Endometrial microvascular endothelial cells (primary cell): ENCODE data around the gene STK38L. TPM values are rescaled to one million over a fixed set of nuclear protein-coding genes. Genes with fewer than 3 reads are reported as not detected.

Source experiments
- in situ Hi-C: cut with HindIII; loops from 2 replicates; pipeline ENCODE4 v1.10.0; 2017; ENCODE audit warnings: low sequenced_read_pairs, low pct_unique_long_range_greater_than_20kb; ENCODE audit errors: inconsistent ontology term
- total RNA-seq: library from RNA; depleted of rRNA; stranded (reverse); fragments of >200 nt; gene quantifications from one replicate; pipeline ENCODE4 v1.2.3, GENCODE V29; 2015; ENCODE audit errors: inconsistent ontology term

The STK38L gene
- total RNA-seq, 1 donor from 2014 or later: 20.3 TPM

DNA sequence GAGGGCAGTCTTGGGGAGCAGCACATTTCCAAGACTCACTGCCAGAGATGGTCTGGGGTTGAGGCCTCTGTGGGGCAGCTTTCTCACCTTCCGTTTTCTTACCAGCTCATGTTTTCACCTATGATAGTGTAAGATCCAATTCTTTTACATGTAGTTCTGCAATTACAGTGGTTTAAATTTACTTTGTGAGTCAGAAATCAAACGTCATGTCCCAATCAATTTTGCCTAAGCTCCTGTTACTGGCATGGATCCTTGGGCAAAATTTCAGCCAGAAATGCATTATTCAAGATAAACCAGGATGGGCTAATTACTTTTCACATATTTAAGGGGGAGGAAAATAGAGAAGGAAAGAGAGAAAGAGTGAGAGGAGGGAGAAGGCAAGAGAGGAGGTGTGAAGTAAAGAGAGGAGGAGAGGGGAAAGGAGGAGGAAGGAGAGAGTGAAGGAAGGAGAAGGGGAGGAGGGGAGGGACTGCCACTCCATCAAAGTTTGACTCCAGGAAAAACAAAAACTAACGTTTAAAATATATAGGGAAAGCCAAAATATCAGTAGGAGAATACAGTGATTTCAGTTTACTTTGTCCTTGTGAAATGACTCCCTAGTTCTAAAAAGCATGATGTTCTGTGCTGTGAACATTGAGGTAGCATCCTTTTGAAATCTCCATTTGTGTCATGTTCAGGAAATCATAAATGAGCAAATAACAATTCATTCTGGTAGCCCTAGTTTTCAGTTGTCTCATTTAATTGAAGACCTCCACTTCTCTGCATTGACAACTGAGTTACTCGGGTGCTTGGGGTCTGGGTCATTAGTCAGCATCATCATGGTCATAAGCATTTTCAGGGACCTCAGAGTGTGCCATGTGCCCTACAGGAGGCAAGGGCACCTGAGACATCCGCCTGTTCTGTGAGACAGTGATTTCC, 91.5 kb downstream of the STK38L start:
- in situ Hi-C loops: no loop called here

DNA sequence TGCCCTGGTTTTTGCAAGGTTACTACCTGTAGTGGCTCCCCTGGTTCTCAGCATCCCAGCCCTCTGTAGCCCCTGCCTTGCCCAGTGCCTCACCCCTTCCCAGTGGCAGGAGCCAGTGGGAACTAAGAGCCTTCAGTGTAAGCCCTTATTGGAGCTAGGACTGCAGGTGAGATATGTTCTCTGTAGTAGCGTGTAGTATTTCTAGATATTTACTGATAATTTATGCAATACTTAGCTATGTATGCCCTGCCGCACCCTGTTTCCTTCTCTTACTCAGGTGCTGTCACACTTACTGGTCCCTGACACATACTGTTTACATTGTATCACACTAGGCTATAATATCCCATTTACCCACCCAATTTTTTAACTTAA, 92.2 kb downstream of the STK38L start:
- in situ Hi-C loops: no loop called here

- in situ Hi-C loops: no loop called here
Observed at GRCh38 chr12:27337376-27337775, 93.3 kb downstream of the STK38L start.

- in situ Hi-C loops: no loop called here
Observed at GRCh38 chr12:27338473-27338872, 94.4 kb downstream of the STK38L start.

GRCh38 chr12:27340971-27341370, 96.9 kb downstream of the STK38L start:
- in situ Hi-C loops: no loop called here

- in situ Hi-C loops: no loop called here
Observed at GRCh38 chr12:27342536-27342935, 98.5 kb downstream of the STK38L start.

- in situ Hi-C loops: no loop called here
Observed at GRCh38 chr12:27343255-27344000, 99.3 kb downstream of the STK38L start.

DNA sequence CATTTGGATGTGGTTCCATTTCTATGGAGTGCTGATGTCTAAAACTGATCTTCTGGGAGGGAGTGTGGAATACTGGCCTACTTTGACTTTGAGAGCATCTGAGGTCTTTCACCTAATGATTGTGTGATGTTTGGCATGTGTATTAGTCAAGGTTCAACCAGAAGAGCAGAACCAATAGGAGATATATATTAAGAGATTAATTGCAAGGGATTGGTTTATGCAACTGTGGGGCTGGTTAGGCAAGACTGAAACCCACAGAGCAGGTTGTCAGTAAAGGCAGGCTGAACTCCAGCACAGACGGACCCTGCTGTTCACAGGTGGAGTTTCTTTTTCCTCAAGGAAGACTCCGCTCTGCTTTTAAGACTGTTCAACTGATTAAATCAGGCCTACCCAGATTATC, 100.2 kb downstream of the STK38L start:
- in situ Hi-C loops: no loop called here

DNA sequence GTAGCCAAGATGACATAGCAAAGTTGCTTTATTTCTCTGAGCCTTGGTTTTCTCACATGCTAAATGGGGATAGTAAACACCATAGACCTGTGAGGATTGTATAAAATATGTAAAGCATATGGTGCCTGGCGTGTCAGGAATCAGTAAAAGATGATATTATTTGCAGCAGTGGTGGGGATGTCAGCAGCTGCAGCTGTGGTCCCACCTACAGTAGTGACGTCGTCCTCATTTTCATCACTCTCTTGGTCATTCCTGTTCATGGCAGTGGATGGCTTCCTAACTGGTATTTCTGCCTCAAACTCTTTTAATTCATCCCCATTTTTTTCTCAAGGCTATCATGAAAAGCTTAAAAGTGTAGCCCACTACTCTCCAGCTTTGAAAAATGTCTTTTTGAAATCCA, 100.7 kb downstream of the STK38L start:
- in situ Hi-C loops: no loop called here

DNA sequence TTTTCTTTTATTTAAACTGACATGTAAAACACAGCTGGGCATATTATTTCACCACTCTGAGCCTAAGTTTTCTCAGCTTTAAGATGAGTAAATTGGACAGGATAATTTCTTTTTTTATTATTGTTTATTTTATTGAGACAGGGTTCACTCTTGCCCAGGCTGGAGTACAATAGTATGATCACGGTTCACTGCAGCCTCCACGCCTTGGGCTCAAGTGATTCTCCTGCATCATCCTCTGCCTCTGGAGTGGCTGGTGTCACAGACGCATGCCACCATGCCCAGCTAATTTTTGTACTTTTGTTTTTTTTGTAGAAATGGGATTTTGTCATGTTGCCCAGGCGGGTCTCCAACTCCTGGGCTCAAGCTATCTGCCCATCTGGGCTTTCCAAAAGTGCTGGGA, 101.3 kb downstream of the STK38L start:
- in situ Hi-C loops: no loop called here

- in situ Hi-C loops: no loop called here
Observed at GRCh38 chr12:27347779-27348178, 103.7 kb downstream of the STK38L start.

DNA sequence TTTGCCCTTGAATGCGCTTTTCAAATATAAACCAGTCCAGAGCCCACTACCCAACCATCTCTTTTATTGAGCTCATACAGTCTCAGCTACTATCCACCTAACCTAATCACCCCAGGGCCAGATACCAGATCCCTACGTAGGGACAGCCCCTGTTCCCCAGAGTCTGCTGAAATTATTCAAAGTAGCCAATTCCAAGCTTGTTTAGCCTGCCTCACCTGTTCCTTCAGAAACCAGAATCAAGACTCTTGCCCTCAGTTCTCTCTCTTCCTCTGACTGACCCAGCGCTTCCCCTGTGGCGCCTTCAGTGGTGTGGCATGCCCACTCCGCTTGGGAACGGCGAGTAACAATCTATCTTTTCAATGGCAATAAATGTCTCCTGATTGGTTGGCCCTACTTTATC, 107.4 kb downstream of the STK38L start:
- in situ Hi-C loops: no loop called here

GRCh38 chr12:27355486-27355885, 111.4 kb downstream of the STK38L start:
- in situ Hi-C loops: no loop called here

- in situ Hi-C loops: no loop called here
Observed at GRCh38 chr12:27355979-27356378, 111.9 kb downstream of the STK38L start.

DNA sequence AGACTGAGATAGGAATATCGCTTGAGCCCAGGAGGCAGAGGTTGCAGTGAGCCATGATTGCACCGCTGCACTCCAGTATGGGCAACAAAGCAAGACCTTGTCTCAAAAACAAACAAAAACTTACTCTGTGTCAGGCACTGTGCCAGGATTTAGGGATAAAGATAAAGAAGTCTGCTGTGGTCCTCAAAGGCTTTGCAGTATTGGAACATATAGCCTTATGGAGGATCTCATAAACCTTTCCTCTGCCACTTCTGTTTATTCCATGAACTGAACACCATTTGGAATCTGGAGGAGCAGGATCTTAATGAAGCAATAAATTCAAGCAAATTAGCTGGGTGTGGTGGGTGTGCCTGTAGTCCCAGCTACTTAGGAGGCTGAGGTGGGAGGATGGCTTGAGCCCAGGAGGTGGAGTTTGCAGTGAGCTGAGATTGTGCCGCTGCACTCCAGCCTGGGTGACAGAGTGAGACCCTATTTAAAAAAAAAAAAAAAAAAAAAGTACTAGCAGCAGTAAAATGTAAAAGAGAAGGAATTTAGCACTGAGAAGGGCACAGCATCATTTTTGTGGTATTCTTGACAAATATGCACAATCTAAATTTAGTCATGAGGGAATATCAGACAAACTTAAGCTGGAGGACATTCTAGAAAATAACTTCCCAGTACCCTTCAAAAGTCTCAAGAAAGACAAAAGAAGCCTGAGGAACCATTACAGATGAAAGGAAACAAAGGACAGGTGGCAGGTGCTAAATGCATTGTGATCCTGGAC, 115.7 kb downstream of the STK38L start:
- in situ Hi-C loops: no loop called here

DNA sequence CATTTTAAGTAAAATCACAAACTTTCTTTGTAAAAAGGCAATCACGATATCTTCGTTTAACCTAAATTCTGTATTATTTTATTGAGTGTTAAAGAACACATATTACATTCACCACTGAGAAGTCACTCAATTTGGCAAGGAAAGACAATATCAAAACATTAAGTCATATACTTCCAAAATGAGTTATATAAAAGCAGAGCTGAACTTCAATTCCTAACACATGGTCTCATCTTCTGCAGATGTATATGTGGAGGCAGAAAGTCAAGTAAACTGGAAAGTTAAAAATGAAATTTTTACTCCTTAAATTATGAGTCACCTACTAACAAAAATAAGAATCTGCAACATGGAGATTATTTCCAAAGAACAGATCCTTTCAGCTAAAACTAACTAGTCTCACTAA, 117.3 kb downstream of the STK38L start:
- in situ Hi-C loops: no loop called here

- in situ Hi-C loops: no loop called here
Observed at GRCh38 chr12:27366621-27367020, 122.5 kb downstream of the STK38L start.

DNA sequence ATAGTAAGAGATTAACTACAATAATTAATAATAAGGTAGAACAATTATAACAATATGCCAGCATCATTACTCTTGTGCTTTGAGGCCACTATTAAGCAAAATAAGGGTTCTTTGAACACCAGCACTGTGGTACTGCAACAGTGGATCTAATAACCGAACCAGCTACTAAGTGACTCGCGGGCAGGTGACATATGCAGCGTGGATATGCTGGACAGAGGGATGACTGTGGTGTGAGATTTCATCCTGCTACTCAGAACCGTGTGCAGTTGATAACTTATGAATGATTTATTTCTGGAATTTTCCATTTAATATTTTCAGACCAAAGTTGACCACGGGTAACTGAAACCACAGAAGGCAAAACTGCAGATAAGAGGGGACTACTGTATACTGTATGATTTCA, 123.0 kb downstream of the STK38L start:
- in situ Hi-C loops: no loop called here
